GOT3 (cell line): ENCODE measurements around the gene ZNF853.
"Not testable (repeated sequence)": the region's sequence is repeated elsewhere in the genome, so short reads cannot be mapped to it uniquely, and the experiment has no call there.

Experiments used
- DNase-seq: peaks from one replicate; lab custom pipeline; 2025; ENCODE audit warnings: mixed read lengths; lab: John Stamatoyannopoulos, UW

ZNF853 gene

DNA sequence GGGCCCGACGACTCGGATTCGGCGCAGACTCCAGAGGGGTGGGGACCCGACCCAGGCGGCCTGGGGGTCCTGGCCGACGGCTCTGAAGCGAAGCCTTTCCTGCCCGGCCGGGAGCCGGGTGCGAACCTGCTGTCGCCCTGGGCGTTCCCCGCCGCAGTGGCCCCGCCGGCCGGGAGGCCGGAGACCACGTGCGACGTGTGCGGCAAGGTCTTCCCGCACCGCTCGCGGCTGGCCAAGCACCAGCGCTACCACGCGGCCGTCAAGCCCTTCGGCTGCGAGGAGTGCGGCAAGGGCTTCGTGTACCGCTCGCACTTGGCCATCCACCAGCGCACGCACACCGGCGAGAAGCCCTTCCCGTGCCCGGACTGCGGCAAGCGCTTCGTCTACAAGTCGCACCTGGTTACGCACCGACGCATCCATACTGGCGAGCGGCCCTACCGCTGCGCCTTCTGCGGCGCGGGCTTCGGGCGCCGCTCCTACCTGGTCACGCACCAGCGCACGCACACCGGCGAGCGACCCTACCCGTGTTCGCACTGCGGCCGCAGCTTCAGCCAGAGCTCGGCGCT lies 37.1 kb downstream of the ZNF853 start:
- DNase-seq, result no peak

GRCh38 chr7:6653071-6654003 lies 37.9 kb downstream of the ZNF853 start:
- no peak for DNase-seq

DNA sequence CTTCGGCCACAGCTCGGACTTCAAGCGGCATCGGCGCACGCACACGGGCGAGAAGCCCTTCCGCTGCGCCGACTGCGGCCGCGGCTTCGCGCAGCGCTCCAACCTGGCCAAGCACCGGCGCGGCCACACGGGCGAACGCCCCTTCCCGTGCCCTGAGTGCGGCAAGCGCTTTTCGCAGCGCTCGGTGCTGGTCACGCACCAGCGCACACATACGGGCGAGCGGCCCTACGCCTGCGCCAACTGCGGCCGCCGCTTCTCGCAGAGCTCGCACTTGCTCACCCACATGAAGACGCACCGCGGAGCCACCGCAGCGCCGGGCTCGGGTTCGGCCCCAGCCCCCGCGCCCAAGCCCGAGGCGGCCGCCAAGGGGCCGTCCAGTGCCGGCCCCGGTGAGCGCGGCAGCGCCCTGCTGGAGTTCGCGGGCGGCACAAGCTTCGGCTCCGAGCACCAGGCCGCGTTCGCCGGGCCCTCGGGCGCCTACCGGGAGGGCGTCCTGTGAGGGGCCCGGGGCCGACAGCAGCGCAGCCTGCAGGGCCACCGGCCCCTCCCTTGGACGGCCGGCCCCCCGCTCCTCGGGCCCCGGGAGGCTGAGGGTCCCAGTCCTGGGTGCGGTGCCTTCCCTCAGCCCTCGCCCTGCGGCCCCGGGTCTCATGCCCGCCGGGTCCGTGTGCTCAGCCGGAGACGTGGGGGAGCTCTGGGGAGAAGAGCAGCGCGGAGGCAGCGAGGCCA lies 38.9 kb downstream of the ZNF853 start:
- DNase-seq, result no peak

DNA sequence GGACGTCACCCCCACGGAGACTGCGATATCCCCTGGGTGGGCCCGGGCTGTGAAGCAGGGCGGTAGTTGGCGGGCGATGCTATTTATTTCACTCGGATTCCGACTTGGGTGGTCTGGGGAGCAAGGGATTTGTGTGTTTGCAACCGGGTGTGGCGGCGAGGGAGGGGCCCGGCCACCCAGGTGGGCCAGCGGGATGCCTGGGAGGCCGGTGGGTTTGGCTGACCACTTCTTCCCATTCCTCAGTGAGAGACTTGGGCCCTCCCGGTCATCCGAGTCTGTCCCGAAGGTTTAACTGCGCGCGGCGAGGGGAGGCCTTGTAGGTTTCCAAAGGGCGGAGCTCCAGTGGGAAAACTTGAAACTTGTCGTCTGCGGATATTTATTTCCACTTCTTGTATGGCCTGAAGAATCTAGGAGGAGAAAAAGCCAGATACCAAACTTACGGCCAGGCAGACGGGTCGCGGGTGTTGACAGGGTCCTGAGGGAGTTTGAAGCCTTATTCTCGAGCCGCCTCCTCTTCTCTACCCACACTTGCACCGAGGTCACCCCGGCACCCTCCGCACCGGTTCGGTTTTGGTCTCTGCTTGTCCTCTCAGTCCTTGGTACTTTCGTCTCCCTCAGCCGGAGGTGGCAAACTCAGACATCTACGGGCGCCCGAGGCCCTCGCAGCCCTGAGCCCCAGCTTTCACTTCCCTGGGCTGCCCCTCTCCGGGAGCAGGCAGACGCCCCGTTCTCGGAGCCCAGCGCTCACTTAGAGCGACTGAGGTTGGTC lies 39.6 kb downstream of the ZNF853 start:
- DNase-seq, result no peak

DNA sequence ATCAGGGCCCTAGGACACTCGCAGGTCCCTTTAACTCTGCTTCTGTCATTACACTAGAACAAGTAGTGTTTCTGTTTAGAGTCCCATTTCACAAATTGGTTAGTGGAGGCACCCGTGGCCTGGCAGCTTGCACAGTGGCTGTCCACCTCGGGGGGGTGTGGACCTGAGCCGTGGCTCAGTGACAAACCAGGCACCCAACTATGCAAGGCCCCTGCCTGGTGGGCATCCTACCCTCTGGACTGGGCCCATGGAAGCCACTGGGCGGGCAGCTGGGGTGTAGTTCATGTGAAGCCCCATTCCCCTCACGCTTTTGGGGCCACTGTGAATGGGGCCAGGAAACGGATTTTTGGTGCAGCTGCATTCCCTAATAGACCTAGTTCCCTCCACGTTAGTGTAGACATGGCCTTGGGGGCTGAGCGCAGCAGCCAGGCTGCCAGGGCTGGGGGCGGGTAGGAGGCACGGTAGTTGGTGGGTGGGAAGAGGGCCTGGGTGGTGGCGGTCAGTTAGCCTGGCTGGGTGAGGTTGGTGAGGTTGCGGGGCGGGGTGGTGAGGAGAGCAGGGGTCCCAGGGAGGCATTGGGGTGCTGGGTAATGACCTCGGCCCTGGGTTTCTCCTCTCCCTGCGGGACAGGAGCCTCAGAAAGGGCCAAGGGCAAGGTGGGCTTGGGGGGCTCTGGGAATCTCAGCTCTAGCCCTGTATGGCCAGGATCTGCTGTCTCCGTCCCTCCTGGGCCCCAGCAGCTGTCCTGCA lies 40.4 kb downstream of the ZNF853 start:
- no peak for DNase-seq

- no peak for DNase-seq
These were observed 41.0 kb downstream of the ZNF853 start for GRCh38 chr7:6656413-6656812.

- no peak for DNase-seq
These were observed 43.4 kb downstream of the ZNF853 start for GRCh38 chr7:6658618-6659345.

DNA sequence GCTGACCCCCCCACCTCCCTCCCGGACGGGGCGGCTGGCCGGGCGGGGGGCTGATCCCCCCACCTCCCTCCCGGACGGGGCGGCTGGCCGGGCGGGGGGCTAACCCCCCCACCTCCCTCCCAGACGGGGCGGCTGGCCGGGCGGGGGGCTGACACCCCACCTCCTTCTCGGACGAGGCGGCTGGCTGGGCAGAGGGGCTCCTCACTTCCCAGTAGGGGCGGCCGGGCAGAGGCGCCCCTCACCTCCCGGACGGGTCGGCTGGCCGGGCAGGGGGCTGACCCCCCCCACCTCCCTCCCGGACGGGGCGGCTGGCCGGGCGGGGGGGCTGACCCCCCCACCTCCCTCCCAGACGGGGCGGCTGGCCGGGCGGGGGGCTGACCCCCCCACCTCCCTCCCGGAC lies 55.4 kb downstream of the ZNF853 start:
- not testable (repeated sequence) for DNase-seq
